Mucosa of rectum (tissue), 2 donors: ENCODE data around the gene SOX3.

ENCODE experiments used
- H3K27ac ChIP-seq, 2 donors: one replicate each; pipeline ENCODE4 v1.7.0; 2013; ENCODE audit warnings: inconsistent platforms in 2 of 2, low read depth in 2 of 2, low read length in 2 of 2
- H3K27me3 ChIP-seq, 2 donors: one replicate each; pipeline ENCODE4 v1.7.0; 2013; ENCODE audit warnings: low read length in 2 of 2; ENCODE audit not compliant: control insufficient read depth in 2 of 2, insufficient read depth in 2 of 2
- H3K36me3 ChIP-seq, 2 donors: one replicate each; pipeline ENCODE4 v1.7.0; 2013; ENCODE audit warnings: low read length in 2 of 2; ENCODE audit not compliant: control insufficient read depth in 2 of 2, insufficient read depth in 2 of 2
- H3K4me1 ChIP-seq, 2 donors: one replicate each; pipeline ENCODE4 v1.7.0; 2013; ENCODE audit warnings: low read length in 2 of 2, mild to moderate bottlenecking in 1 of 2; ENCODE audit not compliant: control insufficient read depth in 2 of 2, insufficient read depth in 2 of 2
- H3K4me3 ChIP-seq, 2 donors: one replicate each; pipeline ENCODE4 v1.7.0; 2013; ENCODE audit warnings: low read length in 2 of 2
- H3K9ac ChIP-seq, 2 donors: one replicate each; pipeline ENCODE4 v1.7.0; 2013; ENCODE audit warnings: low read length in 2 of 2, low read depth in 1 of 2, mild to moderate bottlenecking in 1 of 2
- H3K9me3 ChIP-seq, 2 donors: one replicate each; pipeline ENCODE4 v1.7.0; 2013; ENCODE audit warnings: low read length in 2 of 2; ENCODE audit not compliant: control insufficient read depth in 2 of 2
- donor health status: healthy.
- donor health status: Normal muscosa, but diverticular disease.

Gene SOX3

GRCh38 chrX:140500441-140500840 is 4.4 kb downstream of the SOX3 start:
- Histone ChIP-seq H3K27me3 (peaks cover 19% of the 10 kb centered on the region in 2 donors), H3K4me3 (no peak overlapping the region)

GRCh38 chrX:140495739-140496138 is 9.1 kb downstream of the SOX3 start:
- H3K9ac ChIP-seq = no peak overlapping the region
- no peaks in the 10 kb centered on the region for H3K9me3 ChIP-seq
- no peaks in the 10 kb centered on the region for H3K4me1 ChIP-seq
- H3K27me3 ChIP-seq = peaks cover 7% of the 10 kb centered on the region in 2 donors
- no peak overlapping the region for H3K4me3 ChIP-seq
- no peak overlapping the region for H3K27ac ChIP-seq
- no peaks in the 10 kb centered on the region for H3K36me3 ChIP-seq

More at GRCh38 chrX:140500441-140500840, 4.4 kb downstream of the SOX3 start:
- no peak overlapping the region for H3K27ac ChIP-seq
- H3K4me1 ChIP-seq = no peaks in the 10 kb centered on the region
- no peaks in the 10 kb centered on the region for H3K36me3 ChIP-seq
- no peak overlapping the region for H3K9ac ChIP-seq
- H3K9me3 ChIP-seq = no peaks in the 10 kb centered on the region

- no peaks in the 10 kb centered on the region for H3K9me3 ChIP-seq
- no peak overlapping the region for H3K4me3 ChIP-seq
- H3K9ac ChIP-seq = no peak overlapping the region
- no peaks in the 10 kb centered on the region for H3K4me1 ChIP-seq
- H3K27me3 ChIP-seq = peaks cover 3 to 5% of the 10 kb centered on the region in 2 donors
- H3K36me3 ChIP-seq = no peaks in the 10 kb centered on the region
- no peak overlapping the region for H3K27ac ChIP-seq
Measured at GRCh38 chrX:140492066-140492994, 12.5 kb downstream of the SOX3 start.

- Histone ChIP-seq H3K36me3 (no peaks in the 10 kb centered on the region), H3K27me3 (no peaks in the 10 kb centered on the region), H3K9ac (no peak overlapping the region), H3K4me3 (no peak overlapping the region), H3K9me3 (no peaks in the 10 kb centered on the region), H3K4me1 (no peaks in the 10 kb centered on the region), H3K27ac (no peak overlapping the region)
Measured at GRCh38 chrX:140480765-140481164, 24.1 kb downstream of the SOX3 start.

- Histone ChIP-seq H3K4me1 (no peaks in the 10 kb centered on the region), H3K27ac (no peak overlapping the region), H3K4me3 (no peak overlapping the region), H3K9me3 (no peaks in the 10 kb centered on the region), H3K36me3 (no peaks in the 10 kb centered on the region), H3K9ac (no peak overlapping the region), H3K27me3 (no peaks in the 10 kb centered on the region)
Measured at GRCh38 chrX:140477987-140478386, 26.9 kb downstream of the SOX3 start.

GRCh38 chrX:140475025-140475424 is 29.8 kb downstream of the SOX3 start:
- Histone ChIP-seq H3K27me3 (no peaks in the 10 kb centered on the region), H3K9ac (no peak overlapping the region), H3K9me3 (no peaks in the 10 kb centered on the region), H3K27ac (no peak overlapping the region), H3K4me3 (no peak overlapping the region), H3K4me1 (no peaks in the 10 kb centered on the region), H3K36me3 (no peaks in the 10 kb centered on the region)

- H3K9me3 ChIP-seq = no peaks in the 10 kb centered on the region
- H3K4me1 ChIP-seq = no peaks in the 10 kb centered on the region
- no peaks in the 10 kb centered on the region for H3K27me3 ChIP-seq
- no peak overlapping the region for H3K27ac ChIP-seq
- H3K9ac ChIP-seq = no peak overlapping the region
- no peak overlapping the region for H3K4me3 ChIP-seq
- H3K36me3 ChIP-seq = no peaks in the 10 kb centered on the region
Measured at GRCh38 chrX:140467211-140467610, 37.7 kb downstream of the SOX3 start.
